HEK293 (cell line): Measurements from ENCODE around the gene RPS15.
A peak's percentile ranks its signal among the peaks of the same experiment; 100 is the strongest.

ENCODE experiments used
- CTCF ChIA-PET: fragments of 350-600 bp; formaldehyde crosslinking; extraction: SDS; loops from one replicate; lab custom pipeline; 2021; ENCODE audit warnings: antibody characterized with exemption; lab: Yijun Ruan, JAX
- POLR2A ChIA-PET: fragments of 300-600 bp; formaldehyde crosslinking; extraction: SDS; loops from one replicate; lab custom pipeline; 2020; ENCODE audit warnings: antibody characterized with exemption, inconsistent platforms; lab: Yijun Ruan, JAX
- H3K27ac ChIP-seq: fragments of 200-500 bp; sonication (Bioruptor generic); 2 replicates; pipeline ENCODE4 v1.5.1; 2014; ENCODE audit warnings: low read depth, low read length, control low read depth, inconsistent platforms; ENCODE audit errors: extremely low read depth
- H3K36me3 ChIP-seq, 2 experiments: fragments of 200-500 bp in 1 of 2; sonication (Bioruptor generic) in 1 of 2; 1 replicate in 1 of 2; 2 replicates in 1 of 2; pipeline ENCODE4 v1.5.1; 2014 to 2017; ENCODE audit warnings: inconsistent platforms in 2 of 2, low read length in 2 of 2; ENCODE audit not compliant: control insufficient read depth in 2 of 2, insufficient read depth in 1 of 2
- H3K4me1 ChIP-seq: fragments of 200-500 bp; sonication (Bioruptor generic); 2 replicates; pipeline ENCODE4 v1.5.1; 2014; ENCODE audit warnings: mild to moderate bottlenecking, low read length, inconsistent platforms; ENCODE audit not compliant: control insufficient read depth, insufficient read depth
- H3K4me3 ChIP-seq: 2 replicates; pipeline ENCODE4 v1.5.1; 2011; ENCODE audit warnings: low read depth, mild to moderate bottlenecking, control low read depth, low read length, moderate library complexity
- H3K9me3 ChIP-seq: fragments of 200-500 bp; sonication (Bioruptor generic); 2 replicates; pipeline ENCODE4 v1.5.1; 2014; ENCODE audit warnings: low read depth, low read length, inconsistent platforms; ENCODE audit not compliant: control insufficient read depth, insufficient read depth
- GLIS2 ChIP-seq: fragments of 450-650 bp; formaldehyde crosslinking; IDR thresholded peaks from 2 replicates; pipeline ENCODE4 v1.5.1; 2016; ENCODE audit warnings: missing biosample characterization, missing genetic modification characterization
- PRDM10 ChIP-seq: fragments of 450-650 bp; formaldehyde crosslinking; IDR thresholded peaks from 2 replicates; pipeline ENCODE4 v1.5.1; 2016; ENCODE audit warnings: missing biosample characterization, missing genetic modification characterization
- RBAK ChIP-seq: fragments of 450-650 bp; formaldehyde crosslinking; IDR thresholded peaks from 2 replicates; pipeline ENCODE4 v1.5.1; 2016; ENCODE audit warnings: missing biosample characterization, missing genetic modification characterization
- WT1 ChIP-seq: fragments of 450-650 bp; formaldehyde crosslinking; IDR thresholded peaks from 2 replicates; pipeline ENCODE4 v1.5.1; 2016; ENCODE audit warnings: missing biosample characterization, missing genetic modification characterization
- ZBTB7A ChIP-seq: fragments of 450-650 bp; formaldehyde crosslinking; IDR thresholded peaks from 2 replicates; pipeline ENCODE4 v1.5.1; 2016; ENCODE audit warnings: low read depth, missing biosample characterization, missing genetic modification characterization
- ZNF2 ChIP-seq: fragments of 450-650 bp; formaldehyde crosslinking; IDR thresholded peaks from 2 replicates; pipeline ENCODE4 v1.5.1; 2016; ENCODE audit warnings: missing biosample characterization, missing genetic modification characterization
- ZNF202 ChIP-seq: fragments of 450-650 bp; formaldehyde crosslinking; IDR thresholded peaks from 2 replicates; pipeline ENCODE4 v1.5.1; 2016; ENCODE audit warnings: missing biosample characterization, missing genetic modification characterization, borderline replicate concordance
- ZNF248 ChIP-seq: fragments of 450-650 bp; formaldehyde crosslinking; IDR thresholded peaks from 2 replicates; pipeline ENCODE4 v1.5.1; 2017; ENCODE audit warnings: missing biosample characterization, missing genetic modification characterization
- ZNF335 ChIP-seq: fragments of 450-650 bp; formaldehyde crosslinking; conservative IDR thresholded peaks from 2 replicates; pipeline ENCODE4 v1.5.1; 2016; ENCODE audit warnings: missing biosample characterization, missing genetic modification characterization
- ZNF350 ChIP-seq: fragments of 450-650 bp; formaldehyde crosslinking; IDR thresholded peaks from 2 replicates; pipeline ENCODE4 v1.5.0; 2017; ENCODE audit warnings: missing biosample characterization, mild to moderate bottlenecking, missing genetic modification characterization
- ZNF398 ChIP-seq: fragments of 450-650 bp; formaldehyde crosslinking; IDR thresholded peaks from 2 replicates; pipeline ENCODE4 v1.5.1; 2017; ENCODE audit warnings: missing biosample characterization, missing genetic modification characterization
- ZNF501 ChIP-seq: fragments of 450-650 bp; formaldehyde crosslinking; IDR thresholded peaks from 2 replicates; pipeline ENCODE4 v1.5.1; 2016; ENCODE audit warnings: missing biosample characterization, missing genetic modification characterization
- ZSCAN23 ChIP-seq: fragments of 450-650 bp; formaldehyde crosslinking; IDR thresholded peaks from 2 replicates; pipeline ENCODE4 v1.5.1; 2016; ENCODE audit warnings: missing biosample characterization, missing genetic modification characterization
- TF ChIP-seq, protein P1 (sequence below): fragments of 450-650 bp; formaldehyde crosslinking; IDR thresholded peaks from 2 replicates; pipeline ENCODE4 v1.5.0; 2017; ENCODE audit warnings: missing biosample characterization, missing genetic modification characterization, borderline replicate concordance
- TF ChIP-seq, protein P2 (sequence below): fragments of 450-650 bp; formaldehyde crosslinking; IDR thresholded peaks from 2 replicates; pipeline ENCODE4 v1.5.1; 2017; ENCODE audit warnings: missing biosample characterization, missing genetic modification characterization
- TF ChIP-seq, protein P3 (sequence below): fragments of 450-650 bp; formaldehyde crosslinking; IDR thresholded peaks from 2 replicates; pipeline ENCODE4 v1.5.1; 2016; ENCODE audit warnings: missing biosample characterization, missing genetic modification characterization
- TF ChIP-seq, protein P4 (sequence below): fragments of 450-650 bp; formaldehyde crosslinking; IDR thresholded peaks from 2 replicates; pipeline ENCODE4 v1.5.1; 2016; ENCODE audit warnings: missing biosample characterization, missing genetic modification characterization

RPS15 gene

GRCh38 chr19:1488282-1488601 lies 50.0 kb downstream of the RPS15 start (continued):
- TF ChIP-seq ZNF202 (tag by site-specific recombination) (no peak), ZNF2 (no peak), WT1 (tag by site-specific recombination) (no peak), ZSCAN23 (no peak), RBAK (tag by site-specific recombination) (no peak)
- TF ChIP-seq, protein P1, sequence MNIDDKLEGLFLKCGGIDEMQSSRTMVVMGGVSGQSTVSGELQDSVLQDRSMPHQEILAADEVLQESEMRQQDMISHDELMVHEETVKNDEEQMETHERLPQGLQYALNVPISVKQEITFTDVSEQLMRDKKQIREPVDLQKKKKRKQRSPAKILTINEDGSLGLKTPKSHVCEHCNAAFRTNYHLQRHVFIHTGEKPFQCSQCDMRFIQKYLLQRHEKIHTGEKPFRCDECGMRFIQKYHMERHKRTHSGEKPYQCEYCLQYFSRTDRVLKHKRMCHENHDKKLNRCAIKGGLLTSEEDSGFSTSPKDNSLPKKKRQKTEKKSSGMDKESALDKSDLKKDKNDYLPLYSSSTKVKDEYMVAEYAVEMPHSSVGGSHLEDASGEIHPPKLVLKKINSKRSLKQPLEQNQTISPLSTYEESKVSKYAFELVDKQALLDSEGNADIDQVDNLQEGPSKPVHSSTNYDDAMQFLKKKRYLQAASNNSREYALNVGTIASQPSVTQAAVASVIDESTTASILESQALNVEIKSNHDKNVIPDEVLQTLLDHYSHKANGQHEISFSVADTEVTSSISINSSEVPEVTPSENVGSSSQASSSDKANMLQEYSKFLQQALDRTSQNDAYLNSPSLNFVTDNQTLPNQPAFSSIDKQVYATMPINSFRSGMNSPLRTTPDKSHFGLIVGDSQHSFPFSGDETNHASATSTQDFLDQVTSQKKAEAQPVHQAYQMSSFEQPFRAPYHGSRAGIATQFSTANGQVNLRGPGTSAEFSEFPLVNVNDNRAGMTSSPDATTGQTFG (tag by site-specific recombination), result no peak
- TF ChIP-seq, protein P2, sequence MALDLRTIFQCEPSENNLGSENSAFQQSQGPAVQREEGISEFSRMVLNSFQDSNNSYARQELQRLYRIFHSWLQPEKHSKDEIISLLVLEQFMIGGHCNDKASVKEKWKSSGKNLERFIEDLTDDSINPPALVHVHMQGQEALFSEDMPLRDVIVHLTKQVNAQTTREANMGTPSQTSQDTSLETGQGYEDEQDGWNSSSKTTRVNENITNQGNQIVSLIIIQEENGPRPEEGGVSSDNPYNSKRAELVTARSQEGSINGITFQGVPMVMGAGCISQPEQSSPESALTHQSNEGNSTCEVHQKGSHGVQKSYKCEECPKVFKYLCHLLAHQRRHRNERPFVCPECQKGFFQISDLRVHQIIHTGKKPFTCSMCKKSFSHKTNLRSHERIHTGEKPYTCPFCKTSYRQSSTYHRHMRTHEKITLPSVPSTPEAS (tag by site-specific recombination), result no peak
- TF ChIP-seq, protein P3, sequence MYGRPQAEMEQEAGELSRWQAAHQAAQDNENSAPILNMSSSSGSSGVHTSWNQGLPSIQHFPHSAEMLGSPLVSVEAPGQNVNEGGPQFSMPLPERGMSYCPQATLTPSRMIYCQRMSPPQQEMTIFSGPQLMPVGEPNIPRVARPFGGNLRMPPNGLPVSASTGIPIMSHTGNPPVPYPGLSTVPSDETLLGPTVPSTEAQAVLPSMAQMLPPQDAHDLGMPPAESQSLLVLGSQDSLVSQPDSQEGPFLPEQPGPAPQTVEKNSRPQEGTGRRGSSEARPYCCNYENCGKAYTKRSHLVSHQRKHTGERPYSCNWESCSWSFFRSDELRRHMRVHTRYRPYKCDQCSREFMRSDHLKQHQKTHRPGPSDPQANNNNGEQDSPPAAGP (tag by site-specific recombination), result no peak

DNA sequence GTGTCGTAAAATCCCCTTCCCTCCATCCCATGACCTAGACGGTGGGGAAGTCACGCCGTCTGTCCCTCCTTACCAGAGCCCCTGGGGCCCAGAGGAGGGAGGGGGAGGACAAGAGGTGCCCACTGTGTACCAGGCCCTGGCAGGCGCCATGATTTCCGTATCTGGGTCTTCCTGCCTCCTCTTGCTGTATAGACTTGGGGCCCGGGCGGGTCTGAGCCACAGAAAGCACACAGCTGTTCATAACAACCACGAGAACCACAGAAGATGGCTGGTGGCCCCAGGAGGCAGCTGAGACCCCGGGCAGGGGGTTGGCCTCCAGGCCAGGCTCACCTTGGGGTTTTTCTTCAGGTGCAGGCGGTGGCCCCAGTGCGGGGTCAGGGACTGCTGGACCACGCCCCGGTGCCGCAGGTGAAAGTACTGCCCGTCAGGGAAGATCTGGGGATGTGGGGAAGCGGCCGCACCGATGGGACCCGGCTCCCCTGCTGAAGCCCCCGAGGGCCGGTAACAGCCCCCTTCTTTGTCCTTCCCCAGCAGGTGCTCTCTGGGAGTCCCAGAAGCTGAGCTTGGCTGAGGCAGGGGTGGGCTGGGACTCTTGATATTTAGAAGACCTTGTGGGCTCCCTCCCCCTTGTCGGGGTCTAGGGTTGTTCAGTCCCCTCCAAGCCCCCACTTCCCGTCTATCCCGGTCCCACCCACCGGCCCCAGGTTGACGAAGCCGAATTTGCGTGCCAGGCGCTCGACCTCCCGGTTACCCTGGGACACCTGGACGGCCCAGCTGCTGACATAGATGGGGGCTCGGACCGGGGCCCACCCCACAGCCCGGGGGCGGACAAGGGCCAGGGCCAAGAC lies 51.5 kb downstream of the RPS15 start:
- H3K9me3 ChIP-seq, result no peaks in the 10 kb centered on the region
- POLR2A ChIA-PET, result interaction anchor here (0.5 to 0.6 kb wide), 2 partner anchors 17 to 150 kb away, joined by 3 to 6 read pairs; no protein-coding TSS in a partner anchor
- CTCF ChIA-PET, result interaction anchor here (0.9 to 1.2 kb wide), 2 partner anchors 14 to 21 kb away, joined by 3 to 4 read pairs; no protein-coding TSS in a partner anchor
- peak overlapping the region; percentile 34; the same call in 1 of the 2 replicates for H3K27ac ChIP-seq
- H3K4me1 ChIP-seq, result peaks cover 5% of the 10 kb centered on the region
- peak overlapping the region; percentile 46 for H3K4me3 ChIP-seq
- H3K36me3 ChIP-seq, result no peaks in the 10 kb centered on the region
- TF ChIP-seq, protein P4, sequence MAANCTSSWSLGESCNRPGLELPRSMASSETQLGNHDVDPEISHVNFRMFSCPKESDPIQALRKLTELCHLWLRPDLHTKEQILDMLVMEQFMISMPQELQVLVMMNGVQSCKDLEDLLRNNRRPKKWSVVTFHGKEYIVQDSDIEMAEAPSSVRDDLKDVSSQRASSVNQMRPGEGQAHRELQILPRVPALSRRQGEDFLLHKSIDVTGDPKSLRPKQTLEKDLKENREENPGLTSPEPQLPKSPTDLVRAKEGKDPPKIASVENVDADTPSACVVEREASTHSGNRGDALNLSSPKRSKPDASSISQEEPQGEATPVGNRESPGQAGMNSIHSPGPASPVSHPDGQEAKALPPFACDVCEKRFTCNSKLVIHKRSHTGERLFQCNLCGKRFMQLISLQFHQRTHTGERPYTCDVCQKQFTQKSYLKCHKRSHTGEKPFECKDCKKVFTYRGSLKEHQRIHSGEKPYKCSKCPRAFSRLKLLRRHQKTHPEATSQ (tag by site-specific recombination), result 0 out of 2 replicates have a peak, but pooled peaks have one; percentile 83
- TF ChIP-seq GLIS2 (peak; percentile 14; the same call in 1 of the 2 replicates), ZNF248 (tag by site-specific recombination) (no peak), PRDM10 (tag by site-specific recombination) (no peak), ZBTB7A (tag by site-specific recombination) (no peak), ZNF501 (tag by site-specific recombination) (peak; percentile 65; the same call in 1 of the 2 replicates), ZNF335 (tag by site-specific recombination) (peak; percentile 74; the same call in 1 of the 2 replicates), ZNF350 (no peak), ZNF398 (tag by site-specific recombination) (peak; percentile 65)
